OCI-LY3 (cell line): ENCODE results near the gene BCCIP.
A peak's percentile ranks its signal among the peaks of the same experiment; 100 is the strongest.

ENCODE experiments used
- H2AFZ ChIP-seq: fragments of 200-600, 300-600 bp; shearing (Covaris generic); 2 replicates; pipeline ENCODE4 v1.6.0; 2014; ENCODE audit warnings: antibody characterized with exemption, low read depth, low read length
- H3K27ac ChIP-seq: fragments of 200-600, 300-600 bp; sonication (generic); 2 replicates; pipeline ENCODE4 v1.5.1; 2014; ENCODE audit warnings: mild to moderate bottlenecking, low read length, moderate library complexity, mixed read lengths
- H3K27me3 ChIP-seq: fragments of 200-600, 300-600 bp; sonication (generic); 2 replicates; pipeline ENCODE4 v1.6.1; 2014; ENCODE audit warnings: low read depth, low read length, mixed read lengths
- H3K36me3 ChIP-seq: fragments of 200-600, 300-600 bp; sonication (generic); replicated peaks from 2 replicates; pipeline ENCODE3; 2014; ENCODE audit warnings: low read depth, low read length, mixed read lengths
- H3K4me1 ChIP-seq: fragments of 300-600, 200-600 bp; sonication (generic); 2 replicates; pipeline ENCODE4 v1.6.1; 2014; ENCODE audit warnings: low read length, mixed read lengths
- H3K4me2 ChIP-seq: fragments of 200-600, 300-600 bp; sonication (generic); 2 replicates; pipeline ENCODE4 v1.6.1; 2014; ENCODE audit warnings: low read length, mixed read lengths
- H3K4me3 ChIP-seq: fragments of 300-600, 200-600 bp; sonication (generic); 2 replicates; pipeline ENCODE4 v1.5.1; 2014; ENCODE audit warnings: antibody characterized with exemption, mild to moderate bottlenecking, low read length, moderate library complexity
- H3K79me2 ChIP-seq: fragments of 300-600, 200-600 bp; shearing (Covaris generic); 2 replicates; pipeline ENCODE4 v1.6.1; 2014; ENCODE audit warnings: mild to moderate bottlenecking, low read length, mixed read lengths
- H3K9ac ChIP-seq: fragments of 300-600, 200-600 bp; shearing (Covaris generic); 2 replicates; pipeline ENCODE4 v1.6.0; 2014; ENCODE audit warnings: mild to moderate bottlenecking, low read length, moderate library complexity
- H3K9me3 ChIP-seq: fragments of 200-600, 300-600 bp; shearing (Covaris generic); 2 replicates; pipeline ENCODE4 v1.6.1; 2014; ENCODE audit warnings: low read length, mixed read lengths; ENCODE audit not compliant: insufficient read depth
- H4K20me1 ChIP-seq: fragments of 200-600, 300-600 bp; sonication (generic); 2 replicates; pipeline ENCODE4 v1.6.1; 2016; ENCODE audit warnings: low read length, mixed read lengths; ENCODE audit not compliant: insufficient read depth
- EZH2phosphoT487 ChIP-seq: fragments of 200-600 bp; shearing (Covaris generic); IDR thresholded peaks from 2 replicates; pipeline ENCODE4 v1.6.1; 2018; ENCODE audit warnings: antibody characterized with exemption, mixed run types, low read depth
- TF ChIP-seq, protein P1 (sequence below): fragments of 200-600, 300-600 bp; sonication (generic); IDR thresholded peaks from 2 replicates; pipeline ENCODE4 v1.5.1; 2014; ENCODE audit warnings: antibody characterized with exemption, low read length, low read depth

Gene BCCIP

DNA sequence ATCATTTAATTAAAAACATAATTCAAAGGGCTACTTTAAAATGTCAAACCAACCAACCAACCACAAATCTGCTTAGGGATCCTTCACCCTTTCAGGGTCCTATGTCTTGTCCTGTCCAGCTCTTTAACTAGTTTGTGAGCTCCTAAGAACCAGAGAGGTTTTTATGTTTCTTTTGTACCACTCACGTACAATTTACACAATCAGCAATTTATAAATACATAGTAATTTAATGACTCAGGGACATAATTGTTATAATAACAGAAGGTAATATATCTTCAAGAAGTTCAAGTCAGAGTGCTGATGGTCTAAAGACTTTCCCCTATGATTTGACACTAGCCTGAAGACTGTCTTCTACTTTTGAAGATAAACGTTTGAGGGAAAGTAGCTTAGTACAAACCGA, 41.8 kb downstream of the BCCIP start:
- TF ChIP-seq EZH2phosphoT487: no peak
- TF ChIP-seq, protein P1, sequence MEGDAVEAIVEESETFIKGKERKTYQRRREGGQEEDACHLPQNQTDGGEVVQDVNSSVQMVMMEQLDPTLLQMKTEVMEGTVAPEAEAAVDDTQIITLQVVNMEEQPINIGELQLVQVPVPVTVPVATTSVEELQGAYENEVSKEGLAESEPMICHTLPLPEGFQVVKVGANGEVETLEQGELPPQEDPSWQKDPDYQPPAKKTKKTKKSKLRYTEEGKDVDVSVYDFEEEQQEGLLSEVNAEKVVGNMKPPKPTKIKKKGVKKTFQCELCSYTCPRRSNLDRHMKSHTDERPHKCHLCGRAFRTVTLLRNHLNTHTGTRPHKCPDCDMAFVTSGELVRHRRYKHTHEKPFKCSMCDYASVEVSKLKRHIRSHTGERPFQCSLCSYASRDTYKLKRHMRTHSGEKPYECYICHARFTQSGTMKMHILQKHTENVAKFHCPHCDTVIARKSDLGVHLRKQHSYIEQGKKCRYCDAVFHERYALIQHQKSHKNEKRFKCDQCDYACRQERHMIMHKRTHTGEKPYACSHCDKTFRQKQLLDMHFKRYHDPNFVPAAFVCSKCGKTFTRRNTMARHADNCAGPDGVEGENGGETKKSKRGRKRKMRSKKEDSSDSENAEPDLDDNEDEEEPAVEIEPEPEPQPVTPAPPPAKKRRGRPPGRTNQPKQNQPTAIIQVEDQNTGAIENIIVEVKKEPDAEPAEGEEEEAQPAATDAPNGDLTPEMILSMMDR: no peak
- Histone ChIP-seq H3K9ac (no peak overlapping the region), H2AFZ (no peak overlapping the region), H3K27ac (no peak overlapping the region), H3K4me3 (no peak overlapping the region), H3K79me2 (no peaks in the 10 kb centered on the region), H3K4me2 (no peak overlapping the region), H4K20me1 (no peaks in the 10 kb centered on the region), H3K36me3 (no peaks in the 10 kb centered on the region), H3K4me1 (peaks cover 1% of the 10 kb centered on the region), H3K9me3 (no peaks in the 10 kb centered on the region), H3K27me3 (no peaks in the 10 kb centered on the region)

DNA sequence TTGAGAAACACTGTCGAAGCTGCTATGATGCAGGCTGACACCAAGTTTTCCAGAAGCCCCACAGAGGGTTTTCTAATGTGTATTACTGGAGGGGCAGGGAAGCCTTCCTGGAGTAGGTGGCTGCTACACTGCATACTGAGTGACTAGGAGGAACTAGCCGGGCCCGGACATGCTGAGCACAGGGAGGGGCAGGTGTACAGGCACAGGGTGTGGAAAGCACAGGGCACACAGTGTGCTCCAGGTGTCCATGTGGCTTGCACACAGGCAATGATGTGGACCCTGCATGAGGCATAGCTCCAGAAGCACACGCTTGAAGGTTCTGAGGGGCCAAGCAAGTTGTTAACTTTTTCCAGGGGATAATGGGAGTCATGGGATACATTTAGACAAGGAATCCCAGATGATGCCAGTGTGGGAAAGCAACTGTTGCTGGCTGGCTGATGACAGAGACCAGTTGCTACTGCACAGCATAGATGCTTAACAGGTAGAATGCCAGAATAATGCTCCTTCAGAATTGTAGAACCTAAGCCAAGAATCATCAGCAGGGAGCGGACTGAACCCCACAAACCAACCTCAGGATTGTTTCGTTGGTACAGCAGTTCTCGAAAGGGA, 43.2 kb downstream of the BCCIP start:
- Histone ChIP-seq H3K4me2 (no peak overlapping the region), H3K27ac (no peak overlapping the region), H3K9me3 (no peaks in the 10 kb centered on the region), H3K9ac (no peak overlapping the region), H3K36me3 (no peaks in the 10 kb centered on the region), H3K79me2 (no peaks in the 10 kb centered on the region), H3K4me3 (no peak overlapping the region), H4K20me1 (no peaks in the 10 kb centered on the region), H3K4me1 (no peaks in the 10 kb centered on the region), H2AFZ (no peak overlapping the region), H3K27me3 (no peaks in the 10 kb centered on the region)
- TF ChIP-seq, protein P1: no peak
- TF ChIP-seq EZH2phosphoT487: no peak

- H3K4me2 ChIP-seq: no peak overlapping the region
- no peak overlapping the region for H3K4me3 ChIP-seq
- no peaks in the 10 kb centered on the region for H3K27me3 ChIP-seq
- H4K20me1 ChIP-seq: no peaks in the 10 kb centered on the region
- no peak overlapping the region for H3K27ac ChIP-seq
- TF ChIP-seq, protein P1: peak; percentile 72
- TF ChIP-seq EZH2phosphoT487: no peak
- H3K9ac ChIP-seq: no peak overlapping the region
- no peaks in the 10 kb centered on the region for H3K9me3 ChIP-seq
- H3K36me3 ChIP-seq: no peaks in the 10 kb centered on the region
- no peak overlapping the region for H2AFZ ChIP-seq
- H3K79me2 ChIP-seq: no peaks in the 10 kb centered on the region
- no peaks in the 10 kb centered on the region for H3K4me1 ChIP-seq
These were observed 45.1 kb downstream of the BCCIP start for GRCh38 chr10:125868372-125868975.

GRCh38 chr10:125871338-125871737, 48.0 kb downstream of the BCCIP start:
- Histone ChIP-seq H3K9me3 (no peaks in the 10 kb centered on the region), H3K9ac (no peak overlapping the region), H2AFZ (no peak overlapping the region), H3K27ac (no peak overlapping the region), H3K4me2 (no peak overlapping the region), H3K79me2 (no peaks in the 10 kb centered on the region), H3K36me3 (peaks cover 12% of the 10 kb centered on the region), H3K27me3 (no peaks in the 10 kb centered on the region), H3K4me3 (no peak overlapping the region), H4K20me1 (no peaks in the 10 kb centered on the region), H3K4me1 (no peaks in the 10 kb centered on the region)
- TF ChIP-seq EZH2phosphoT487: no peak
- TF ChIP-seq, protein P1: no peak
